ENCODE measurements around the gene UBE2E2.

DNA sequence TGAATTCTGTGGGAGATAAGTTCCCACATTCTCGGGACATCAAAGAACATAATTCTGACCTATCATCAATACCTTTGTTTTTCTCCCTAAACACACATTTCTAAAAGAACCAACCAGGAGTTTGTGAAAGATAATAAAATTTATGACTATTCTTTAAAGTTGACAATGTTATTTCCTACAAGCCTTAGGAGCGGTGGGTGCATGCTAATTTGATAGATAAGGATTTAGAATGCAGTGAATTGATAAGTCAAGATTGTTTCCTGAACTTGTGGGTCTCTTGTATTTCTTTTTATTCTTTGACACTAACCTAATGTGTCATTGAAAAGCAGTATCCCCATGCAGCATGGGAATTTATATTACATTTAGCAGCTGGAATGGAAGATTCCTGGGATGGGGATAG lies 10.3 kb upstream of the UBE2E2 start:
- TF ChIP-seq, protein P1, sequence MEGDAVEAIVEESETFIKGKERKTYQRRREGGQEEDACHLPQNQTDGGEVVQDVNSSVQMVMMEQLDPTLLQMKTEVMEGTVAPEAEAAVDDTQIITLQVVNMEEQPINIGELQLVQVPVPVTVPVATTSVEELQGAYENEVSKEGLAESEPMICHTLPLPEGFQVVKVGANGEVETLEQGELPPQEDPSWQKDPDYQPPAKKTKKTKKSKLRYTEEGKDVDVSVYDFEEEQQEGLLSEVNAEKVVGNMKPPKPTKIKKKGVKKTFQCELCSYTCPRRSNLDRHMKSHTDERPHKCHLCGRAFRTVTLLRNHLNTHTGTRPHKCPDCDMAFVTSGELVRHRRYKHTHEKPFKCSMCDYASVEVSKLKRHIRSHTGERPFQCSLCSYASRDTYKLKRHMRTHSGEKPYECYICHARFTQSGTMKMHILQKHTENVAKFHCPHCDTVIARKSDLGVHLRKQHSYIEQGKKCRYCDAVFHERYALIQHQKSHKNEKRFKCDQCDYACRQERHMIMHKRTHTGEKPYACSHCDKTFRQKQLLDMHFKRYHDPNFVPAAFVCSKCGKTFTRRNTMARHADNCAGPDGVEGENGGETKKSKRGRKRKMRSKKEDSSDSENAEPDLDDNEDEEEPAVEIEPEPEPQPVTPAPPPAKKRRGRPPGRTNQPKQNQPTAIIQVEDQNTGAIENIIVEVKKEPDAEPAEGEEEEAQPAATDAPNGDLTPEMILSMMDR (IDR thresholded peaks at IDR 0.05): no peak
- no peak for TF ChIP-seq POLR2A (IDR thresholded peaks at IDR 0.05)

Data from esophagus squamous epithelium (tissue), 4 donors.